NCI-H510A (cell line): ENCODE results near the gene HEMK1.

Experiments used
- DNase-seq: peaks from one replicate; lab custom pipeline; 2025; lab: John Stamatoyannopoulos, UW

Gene HEMK1

GRCh38 chr3:50637011-50637410 is 67.7 kb downstream of the HEMK1 start:
- no peak for DNase-seq

- no peak for DNase-seq
These were observed 68.6 kb downstream of the HEMK1 start for GRCh38 chr3:50637945-50638344.

GRCh38 chr3:50639055-50639494 is 69.8 kb downstream of the HEMK1 start:
- DNase-seq: no peak

- no peak for DNase-seq
These were observed 73.1 kb downstream of the HEMK1 start for GRCh38 chr3:50642382-50642781.

GRCh38 chr3:50644561-50644960 is 75.2 kb downstream of the HEMK1 start:
- DNase-seq: no peak

GRCh38 chr3:50645378-50645777 is 76.1 kb downstream of the HEMK1 start:
- no peak for DNase-seq
